ENCODE measurements around the gene TARDBP.
"Not testable (repeated sequence)": the region's sequence is repeated elsewhere in the genome, so short reads cannot be mapped to it uniquely, and the experiment has no call there.

TARDBP gene

GRCh38 chr1:11044086-11044848 lies 31.8 kb downstream of the TARDBP start:
- no peak for FAIRE-seq

GRCh38 chr1:11044849-11045427 lies 32.5 kb downstream of the TARDBP start:
- FAIRE-seq = no peak

- FAIRE-seq = no peak
Observed at GRCh38 chr1:11045428-11046269, 33.2 kb downstream of the TARDBP start.

GRCh38 chr1:11046270-11046566 lies 33.8 kb downstream of the TARDBP start:
- FAIRE-seq = no peak

GRCh38 chr1:11046625-11047365 lies 34.3 kb downstream of the TARDBP start, which contains the start of gene MASP2:
Gene MASP2 (minus strand): TSS chr1:11047239. CDS start chr1:11047207, 32 bp downstream.
- no peak for FAIRE-seq

GRCh38 chr1:11051121-11051520 lies 38.7 kb downstream of the TARDBP start:
- not testable (repeated sequence) for FAIRE-seq

- FAIRE-seq = no peak
Observed at GRCh38 chr1:11051781-11052511, 39.5 kb downstream of the TARDBP start.

- no peak for FAIRE-seq
Observed at GRCh38 chr1:11052839-11053757, 40.6 kb downstream of the TARDBP start.

GRCh38 chr1:11053758-11054137 lies 41.3 kb downstream of the TARDBP start:
- no peak for FAIRE-seq

GRCh38 chr1:11054181-11054580 lies 41.7 kb downstream of the TARDBP start:
- FAIRE-seq = no peak

GRCh38 chr1:11054666-11055065 lies 42.2 kb downstream of the TARDBP start:
- no peak for FAIRE-seq

GRCh38 chr1:11055676-11056075 lies 43.2 kb downstream of the TARDBP start:
- FAIRE-seq = no peak

GRCh38 chr1:11056504-11056903 lies 44.0 kb downstream of the TARDBP start:
- no peak for FAIRE-seq

GRCh38 chr1:11057477-11057876 lies 45.0 kb downstream of the TARDBP start:
- FAIRE-seq = no peak

- FAIRE-seq = no peak
Observed at GRCh38 chr1:11058026-11058425, 45.6 kb downstream of the TARDBP start.

- no peak for FAIRE-seq
Observed at GRCh38 chr1:11058595-11059154, 46.2 kb downstream of the TARDBP start.

GRCh38 chr1:11059155-11059967 lies 46.9 kb downstream of the TARDBP start:
- no peak for FAIRE-seq

GRCh38 chr1:11059968-11060830 lies 47.7 kb downstream of the TARDBP start, which contains the start of gene SRM:
Gene SRM (minus strand): TSS chr1:11060018. CDS start chr1:11059943, 75 bp downstream.
- no peak for FAIRE-seq
